IMR-90 (cell line): ENCODE measurements around the gene CCDC74A. TPM values are rescaled to one million over a fixed set of nuclear protein-coding genes. Genes with fewer than 3 reads are reported as not detected.
"Not testable (repeated sequence)": the region's sequence is repeated elsewhere in the genome, so short reads cannot be mapped to it uniquely, and the experiment has no call there.

ENCODE experiments used
- ATAC-seq: fragments of 200-7000 bp; cut with Tn5 transposase; 2 replicates; pipeline ENCODE4 v1.9.1; 2020; ENCODE audit warnings: low read depth, mild to moderate bottlenecking, moderate library complexity
- BruUV-seq: library from RNA; stranded (reverse); fragments of 400-500 nt; replicated peaks from 2 replicates; lab custom pipeline; 2021; lab: Mats Ljungman, UMichigan
- CTCF ChIA-PET: fragments of 300-600 bp; formaldehyde crosslinking; extraction: SDS; loops from one replicate; lab custom pipeline; 2021; ENCODE audit warnings: antibody characterized with exemption; lab: Yijun Ruan, JAX
- POLR2A ChIA-PET: fragments of 300-600 bp; sonication (Branson Sonifier 250); formaldehyde crosslinking; loops from one replicate; lab custom pipeline; 2022; ENCODE audit warnings: antibody characterized with exemption; ENCODE audit not compliant: unreplicated experiment; lab: Charles Lee
- DNase-seq: peaks from one replicate; pipeline ENCODE4 v3.0.0; 2013
- H2AFZ ChIP-seq: replicated peaks from 2 replicates; pipeline ENCODE3; 2013; ENCODE audit warnings: low read length, mild to moderate bottlenecking; ENCODE audit not compliant: poor library complexity
- H2AK5ac ChIP-seq: 2 replicates; pipeline ENCODE4 v1.6.1; 2013; ENCODE audit warnings: low read depth, low read length, inconsistent platforms
- H2AK9ac ChIP-seq: replicated peaks from 2 replicates; pipeline ENCODE3; 2013; ENCODE audit warnings: mild to moderate bottlenecking, low read depth, low read length, moderate library complexity; ENCODE audit not compliant: poor library complexity
- H2BK120ac ChIP-seq: 2 replicates; pipeline ENCODE4 v1.6.1; 2013; ENCODE audit warnings: low read depth, low read length, inconsistent platforms
- H2BK15ac ChIP-seq: 3 replicates; pipeline ENCODE4 v1.6.1; 2013; ENCODE audit warnings: low read depth, low read length, inconsistent platforms
- H2BK20ac ChIP-seq: 2 replicates; pipeline ENCODE4 v1.6.1; 2013; ENCODE audit warnings: low read depth, mild to moderate bottlenecking, inconsistent platforms, low read length, moderate library complexity
- H2BK5ac ChIP-seq: 2 replicates; pipeline ENCODE4 v1.6.1; 2013; ENCODE audit warnings: mild to moderate bottlenecking, low read depth, low read length, inconsistent platforms; ENCODE audit not compliant: poor library complexity, severe bottlenecking
- H3K14ac ChIP-seq: replicated peaks from 2 replicates; pipeline ENCODE4 v1.6.1; 2013; ENCODE audit warnings: low read depth, low read length, inconsistent platforms
- H3K18ac ChIP-seq: 2 replicates; pipeline ENCODE4 v1.6.1; 2013; ENCODE audit warnings: low read depth, low read length, control low read depth
- H3K23ac ChIP-seq: 2 replicates; pipeline ENCODE4 v1.6.1; 2013; ENCODE audit warnings: low read depth, low read length, inconsistent platforms
- H3K27ac ChIP-seq: 2 replicates; pipeline ENCODE4 v1.5.1; 2013; ENCODE audit warnings: mild to moderate bottlenecking, control low read depth, low read length; ENCODE audit not compliant: insufficient read depth
- H3K27me3 ChIP-seq: 2 replicates; pipeline ENCODE4 v1.6.1; 2013; ENCODE audit warnings: low read length; ENCODE audit not compliant: control insufficient read depth, insufficient read depth
- H3K36me3 ChIP-seq: 2 replicates; pipeline ENCODE4 v1.6.1; 2013; ENCODE audit warnings: low read length, mixed read lengths; ENCODE audit not compliant: control insufficient read depth, insufficient read depth
- H3K4ac ChIP-seq: 2 replicates; pipeline ENCODE4 v1.6.1; 2013; ENCODE audit warnings: low read depth, low read length, inconsistent platforms
- H3K4me1 ChIP-seq: 2 replicates; pipeline ENCODE4 v1.6.1; 2013; ENCODE audit warnings: low read length, mixed read lengths; ENCODE audit not compliant: control insufficient read depth, insufficient read depth
- H3K4me2 ChIP-seq: 2 replicates; pipeline ENCODE4 v1.6.1; 2013; ENCODE audit warnings: low read depth, mild to moderate bottlenecking, control low read depth, low read length, moderate library complexity
- H3K4me3 ChIP-seq: 2 replicates; pipeline ENCODE4 v1.5.1; 2013; ENCODE audit warnings: low read depth, mild to moderate bottlenecking, control low read depth, low read length, moderate library complexity; ENCODE audit not compliant: insufficient read depth
- H3K56ac ChIP-seq: 2 replicates; pipeline ENCODE4 v1.6.1; 2013; ENCODE audit warnings: low read length, inconsistent platforms; ENCODE audit not compliant: insufficient read depth; ENCODE audit errors: extremely low read depth
- H3K79me1 ChIP-seq, 2 experiments: 2 replicates each; pipeline ENCODE4 v1.6.1; 2013; ENCODE audit warnings: low read length in 2 of 2, inconsistent platforms in 1 of 2, low read depth in 1 of 2
- H3K9ac ChIP-seq: 2 replicates; pipeline ENCODE4 v1.6.1; 2013; ENCODE audit warnings: low read depth, low read length, control low read depth
- H3K9me1 ChIP-seq: 2 replicates; pipeline ENCODE4 v1.6.1; 2013; ENCODE audit warnings: low read length, inconsistent platforms; ENCODE audit not compliant: insufficient read depth
- H3K9me3 ChIP-seq: 2 replicates; pipeline ENCODE4 v1.6.1; 2013; ENCODE audit warnings: low read length; ENCODE audit not compliant: control insufficient read depth, insufficient read depth
- H4K20me1 ChIP-seq: 2 replicates; pipeline ENCODE4 v1.6.1; 2013; ENCODE audit warnings: low read length, inconsistent platforms; ENCODE audit not compliant: insufficient read depth
- H4K5ac ChIP-seq: 2 replicates; pipeline ENCODE4 v1.6.1; 2013; ENCODE audit warnings: mild to moderate bottlenecking, low read depth, low read length, control low read depth
- H4K8ac ChIP-seq, 2 experiments: 2 replicates each; pipeline ENCODE4 v1.6.1; 2013; ENCODE audit warnings: low read depth in 2 of 2, low read length in 2 of 2, control low read depth in 1 of 2, inconsistent platforms in 1 of 2
- H4K91ac ChIP-seq: 2 replicates; pipeline ENCODE4 v1.6.1; 2013; ENCODE audit warnings: low read depth, low read length, inconsistent platforms; ENCODE audit not compliant: insufficient read depth
- WGBS, 2 experiments: methylation state at CpG; one replicate each; pipeline versions ENCODE4 v1.1.5 to v1.1.7; 2013; ENCODE audit warnings: missing lambda C conversion rate in 2 of 2; ENCODE audit not compliant: insufficient read length in 1 of 2; ENCODE audit errors: extremely low coverage in 2 of 2; 5-methylcytosine and 5-hydroxymethylcytosine counted together
- dilution Hi-C: fragments of 300-500 bp; cut with HindIII; formaldehyde crosslinking; loops from one replicate; pipeline ENCODE4 v1.14.3; 2018; ENCODE audit warnings: low sequenced_read_pairs; ENCODE audit not compliant: unreplicated experiment
- in situ Hi-C: fragments of 300-500 bp; cut with MboI; formaldehyde crosslinking; loops from 3 replicates; pipeline ENCODE4 v1.14.3; 2019; ENCODE audit warnings: low sequenced_read_pairs, inconsistent platforms, mixed read lengths
- intact Hi-C: fragments of 100-400 bp; cut with micrococcal nuclease; formaldehyde crosslinking; loops from 2 replicates; pipeline ENCODE4 v1.10.0; 2022
- polyA plus RNA-seq, 3 experiments: library from polyadenylated mRNA; depleted of rRNA; stranded (reverse); fragments of >200 nt; gene quantifications; 2 replicates each; pipeline ENCODE4 v1.2.3, GENCODE V29; 2012; ENCODE audit warnings: low replicate concordance in 1 of 3
- total RNA-seq: library from RNA; depleted of rRNA; stranded (reverse); fragments of >200 nt; gene quantifications from 2 replicates; pipeline ENCODE4 v1.2.3, GENCODE V29; 2012

Gene CCDC74A
- total and polyA plus RNA-seq, 2 of the 4 experiments (the other 2 are of a cell fraction): 3.8 to 11.9 TPM

- H3K9ac ChIP-seq, dilution Hi-C loops, H4K20me1 ChIP-seq, H3K4ac ChIP-seq, H3K27me3 ChIP-seq, intact Hi-C loops, H3K23ac ChIP-seq, H3K9me1 ChIP-seq, H2AFZ ChIP-seq, H2AK5ac ChIP-seq, H3K14ac ChIP-seq, H4K91ac ChIP-seq, BruUV-seq, H4K5ac ChIP-seq, H4K8ac ChIP-seq, H2AK9ac ChIP-seq, H2BK120ac ChIP-seq, H2BK5ac ChIP-seq, CTCF ChIA-PET, H3K79me1 ChIP-seq, ATAC-seq, H3K18ac ChIP-seq, H3K4me1 ChIP-seq, POLR2A ChIA-PET, H3K4me3 ChIP-seq, DNase-seq, H2BK20ac ChIP-seq, H3K9me3 ChIP-seq, in situ Hi-C loops, H2BK15ac ChIP-seq, H3K36me3 ChIP-seq, H3K56ac ChIP-seq, H3K4me2 ChIP-seq, H3K27ac ChIP-seq: not testable (repeated sequence)
- WGBS, 2 experiments: no CpG with 5 or more reads among the region's 11 CpGs
These were observed 4.0 kb downstream of the CCDC74A start for GRCh38 chr2:131531547-131532185.

- H4K91ac ChIP-seq, in situ Hi-C loops, intact Hi-C loops, H2BK15ac ChIP-seq, H3K79me1 ChIP-seq, H3K9me3 ChIP-seq, H3K56ac ChIP-seq, BruUV-seq, H3K27ac ChIP-seq, H4K20me1 ChIP-seq, H3K4me1 ChIP-seq, H2AK5ac ChIP-seq, H4K5ac ChIP-seq, H3K9me1 ChIP-seq, POLR2A ChIA-PET, H3K23ac ChIP-seq, H3K4ac ChIP-seq, H2BK120ac ChIP-seq, H2AFZ ChIP-seq, H2AK9ac ChIP-seq, H3K18ac ChIP-seq, H3K4me3 ChIP-seq, H3K4me2 ChIP-seq, DNase-seq, H3K27me3 ChIP-seq, H2BK20ac ChIP-seq, H3K14ac ChIP-seq, H2BK5ac ChIP-seq, CTCF ChIA-PET, dilution Hi-C loops, H3K36me3 ChIP-seq, H3K9ac ChIP-seq, ATAC-seq, H4K8ac ChIP-seq: not testable (repeated sequence)
- WGBS, 2 experiments: 89% methylated on average over 5 of the region's 23 CpGs; no CpG with 5 or more reads in 1 of the 2 experiments
These were observed 5.3 kb downstream of the CCDC74A start for GRCh38 chr2:131532723-131533608.
